DND-41 (cell line): Measurements from ENCODE around the gene FKBP8.

Experiments used
- ATAC-seq: fragments of 200-7000 bp; cut with Tn5 transposase; 3 replicates; pipeline ENCODE4 v1.9.1; 2021; ENCODE audit warnings: low read depth; ENCODE audit not compliant: insufficient read depth
- DNase-seq: peaks from one replicate; pipeline ENCODE4 v3.0.0-alpha.2; 2020
- H2AFZ ChIP-seq: 2 replicates; pipeline ENCODE4 v1.6.0; 2012; ENCODE audit warnings: low read depth, low read length
- H3K27ac ChIP-seq: 2 replicates; pipeline ENCODE4 v1.5.1; 2012; ENCODE audit warnings: low read length, inconsistent platforms
- H3K27me3 ChIP-seq: fragments of 200-600 bp; sonication (generic); 2 replicates; pipeline ENCODE4 v1.6.0; 2012; ENCODE audit warnings: low read length, mild to moderate bottlenecking, inconsistent platforms; ENCODE audit not compliant: insufficient read depth, poor library complexity
- H3K36me3 ChIP-seq: 2 replicates; pipeline ENCODE4 v1.5.1; 2012; ENCODE audit warnings: low read length, inconsistent platforms; ENCODE audit not compliant: insufficient read depth
- H3K4me1 ChIP-seq: 2 replicates; pipeline ENCODE4 v1.5.1; 2012; ENCODE audit warnings: mild to moderate bottlenecking, low read length; ENCODE audit not compliant: insufficient read depth
- H3K4me2 ChIP-seq: 2 replicates; pipeline ENCODE4 v1.6.0; 2012; ENCODE audit warnings: mild to moderate bottlenecking, moderate library complexity, low read length, inconsistent platforms; ENCODE audit not compliant: insufficient read depth
- H3K4me3 ChIP-seq, 2 experiments: fragments of 200-600 bp in 1 of 2; shearing (Covaris generic) in 1 of 2; 2 replicates each; pipeline ENCODE4 v1.5.1; 2012 to 2016; ENCODE audit warnings: inconsistent platforms in 2 of 2, low read length in 2 of 2, mild to moderate bottlenecking in 2 of 2, low read depth in 1 of 2, moderate library complexity in 1 of 2
- H3K79me2 ChIP-seq: 2 replicates; pipeline ENCODE4 v1.6.0; 2012; ENCODE audit warnings: low read length, inconsistent platforms; ENCODE audit not compliant: insufficient read depth
- H3K9ac ChIP-seq: 2 replicates; pipeline ENCODE4 v1.6.0; 2012; ENCODE audit warnings: low read depth, mild to moderate bottlenecking, inconsistent platforms, low read length, moderate library complexity
- H3K9me3 ChIP-seq: 2 replicates; pipeline ENCODE4 v1.5.1; 2012; ENCODE audit warnings: low read length, moderate library complexity, mild to moderate bottlenecking, inconsistent platforms; ENCODE audit not compliant: insufficient read depth, severe bottlenecking
- H4K20me1 ChIP-seq: 2 replicates; pipeline ENCODE4 v1.6.0; 2012; ENCODE audit warnings: low read length; ENCODE audit not compliant: insufficient read depth
- EZH2 ChIP-seq: IDR thresholded peaks from 3 replicates; pipeline ENCODE4 v1.6.1; 2012; ENCODE audit warnings: borderline replicate concordance, low read depth, mild to moderate bottlenecking, moderate library complexity, low read length, inconsistent platforms; ENCODE audit not compliant: severe bottlenecking
- TF ChIP-seq, protein P1 (sequence below): IDR thresholded peaks from 2 replicates; pipeline ENCODE4 v1.5.1; 2012; ENCODE audit warnings: borderline replicate concordance, low read length, moderate library complexity, mild to moderate bottlenecking; ENCODE audit not compliant: poor library complexity, severe bottlenecking; ENCODE audit errors: extremely low read depth

FKBP8 gene

DNA sequence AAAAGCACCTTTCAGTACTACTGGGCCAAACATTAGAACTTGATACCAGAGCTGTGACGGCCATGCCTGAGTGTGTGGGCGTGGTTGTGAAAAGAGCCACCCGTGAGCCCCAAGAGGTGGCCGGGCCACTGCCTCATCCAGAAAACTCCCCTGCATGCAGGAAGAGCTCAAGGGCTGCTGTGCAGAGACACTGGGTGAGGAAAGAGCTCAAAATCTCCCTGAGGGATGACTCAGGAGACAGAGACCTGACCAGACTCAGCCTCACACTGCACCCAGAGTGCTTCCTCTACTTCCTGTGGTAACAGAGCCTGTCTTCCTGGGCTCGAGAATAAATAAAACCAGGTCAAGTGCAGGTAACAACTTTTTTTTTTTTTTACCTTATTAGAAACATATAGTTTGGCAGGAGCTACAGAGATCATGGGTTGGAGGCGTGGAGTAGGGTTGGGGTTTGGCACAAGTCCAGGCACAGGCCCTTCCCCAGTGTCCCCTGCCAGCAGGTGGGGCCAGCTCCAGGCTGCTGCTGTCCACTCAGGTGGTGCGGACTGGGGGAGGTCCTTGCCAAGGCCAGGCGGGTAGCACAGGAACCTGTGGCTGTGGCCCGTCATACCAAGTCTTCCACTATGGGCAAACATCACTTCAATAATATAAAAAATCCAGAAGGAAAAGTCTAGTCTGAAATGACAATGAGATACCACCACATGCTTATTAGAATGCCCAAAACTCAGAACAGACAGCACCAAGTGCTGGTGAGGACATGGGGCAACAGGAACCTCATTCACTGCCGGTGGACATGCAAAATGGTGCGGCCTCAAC is 47.0 kb downstream of the FKBP8 start:
- no peak for TF ChIP-seq EZH2
- no peak overlapping the region for H2AFZ ChIP-seq
- peak overlapping the region; percentile 43 for H3K27ac ChIP-seq
- no peak overlapping the region for H3K9ac ChIP-seq
- no peaks in the 10 kb centered on the region for H3K36me3 ChIP-seq
- H4K20me1 ChIP-seq, result peaks cover 90% of the 10 kb centered on the region
- no peaks in the 10 kb centered on the region for H3K27me3 ChIP-seq
- H3K4me2 ChIP-seq, result no peak overlapping the region
- ATAC-seq (peak; percentile 78), DNase-seq (peak; percentile 28)
- no peak overlapping the region for H3K4me3 ChIP-seq
- H3K9me3 ChIP-seq, result no peaks in the 10 kb centered on the region
- peaks cover 11% of the 10 kb centered on the region for H3K4me1 ChIP-seq
- H3K79me2 ChIP-seq, result peaks cover 95% of the 10 kb centered on the region

DNA sequence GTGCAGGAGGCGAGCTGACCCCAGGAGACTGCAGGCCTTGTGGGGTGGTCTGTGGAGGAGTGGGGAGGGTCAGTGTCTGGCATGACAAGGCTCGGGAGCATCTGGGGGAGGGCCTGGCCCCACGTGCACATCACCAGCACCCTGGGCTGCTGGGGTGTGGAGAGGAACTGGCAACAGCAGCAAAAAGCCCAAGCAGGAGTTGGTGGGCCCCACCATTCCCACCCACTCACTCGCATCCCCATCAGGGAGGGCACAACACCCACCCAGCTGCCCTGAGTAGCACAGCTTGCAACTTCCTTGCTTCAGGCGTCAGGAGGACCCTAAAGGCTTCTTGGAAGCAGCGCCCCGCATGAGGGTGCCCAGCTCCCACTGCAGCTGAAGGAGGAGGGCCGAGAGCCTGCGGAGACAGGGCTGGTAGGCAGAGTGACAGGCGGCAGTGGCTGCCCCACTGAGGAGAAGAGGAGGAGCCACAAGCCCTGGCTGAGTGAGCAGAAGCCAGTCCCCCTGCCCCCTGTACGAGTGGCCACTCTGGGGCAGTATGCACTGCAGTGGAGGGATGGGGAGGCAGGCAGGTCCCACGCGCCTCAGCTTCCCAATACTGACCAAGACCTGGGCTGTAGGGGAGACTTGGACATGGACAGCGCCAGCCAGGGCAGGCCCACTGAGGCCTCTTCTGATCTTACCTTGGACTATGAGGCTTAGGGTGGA is 48.0 kb downstream of the FKBP8 start:
- Histone ChIP-seq H3K9ac (no peak overlapping the region), H3K9me3 (no peaks in the 10 kb centered on the region), H3K36me3 (no peaks in the 10 kb centered on the region), H3K4me2 (no peak overlapping the region), H3K4me1 (peaks cover 11% of the 10 kb centered on the region), H4K20me1 (peaks cover 88% of the 10 kb centered on the region), H3K4me3 (no peak overlapping the region), H3K27ac (peak overlapping the region; percentile 43), H2AFZ (no peak overlapping the region), H3K79me2 (peaks cover 93% of the 10 kb centered on the region), H3K27me3 (no peaks in the 10 kb centered on the region)
- ATAC-seq (no peak), DNase-seq (no peak)
- TF ChIP-seq, protein P1, sequence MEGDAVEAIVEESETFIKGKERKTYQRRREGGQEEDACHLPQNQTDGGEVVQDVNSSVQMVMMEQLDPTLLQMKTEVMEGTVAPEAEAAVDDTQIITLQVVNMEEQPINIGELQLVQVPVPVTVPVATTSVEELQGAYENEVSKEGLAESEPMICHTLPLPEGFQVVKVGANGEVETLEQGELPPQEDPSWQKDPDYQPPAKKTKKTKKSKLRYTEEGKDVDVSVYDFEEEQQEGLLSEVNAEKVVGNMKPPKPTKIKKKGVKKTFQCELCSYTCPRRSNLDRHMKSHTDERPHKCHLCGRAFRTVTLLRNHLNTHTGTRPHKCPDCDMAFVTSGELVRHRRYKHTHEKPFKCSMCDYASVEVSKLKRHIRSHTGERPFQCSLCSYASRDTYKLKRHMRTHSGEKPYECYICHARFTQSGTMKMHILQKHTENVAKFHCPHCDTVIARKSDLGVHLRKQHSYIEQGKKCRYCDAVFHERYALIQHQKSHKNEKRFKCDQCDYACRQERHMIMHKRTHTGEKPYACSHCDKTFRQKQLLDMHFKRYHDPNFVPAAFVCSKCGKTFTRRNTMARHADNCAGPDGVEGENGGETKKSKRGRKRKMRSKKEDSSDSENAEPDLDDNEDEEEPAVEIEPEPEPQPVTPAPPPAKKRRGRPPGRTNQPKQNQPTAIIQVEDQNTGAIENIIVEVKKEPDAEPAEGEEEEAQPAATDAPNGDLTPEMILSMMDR, result no peak
- no peak for TF ChIP-seq EZH2

DNA sequence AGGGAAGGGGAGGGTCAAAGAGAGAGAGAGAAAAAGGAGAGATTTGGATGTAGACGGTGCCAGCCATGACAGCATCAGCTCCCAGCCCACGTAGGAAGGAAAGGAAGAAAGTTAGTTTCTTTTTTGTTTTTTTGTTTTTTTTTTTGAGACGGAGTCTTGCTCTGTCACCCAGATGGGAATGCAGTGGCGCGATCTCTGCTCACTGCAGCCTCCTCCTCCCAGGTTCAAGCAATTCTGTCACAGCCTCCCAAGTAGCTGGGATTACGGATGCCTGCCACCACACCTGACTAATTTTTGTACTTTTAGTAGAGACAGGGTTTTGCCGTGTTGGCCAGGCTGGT is 49.1 kb downstream of the FKBP8 start:
- Histone ChIP-seq H3K4me1 (peaks cover 11% of the 10 kb centered on the region), H3K36me3 (no peaks in the 10 kb centered on the region), H3K9ac (no peak overlapping the region), H4K20me1 (peaks cover 88% of the 10 kb centered on the region), H3K4me2 (no peak overlapping the region), H3K4me3 (no peak overlapping the region), H3K27ac (no peak overlapping the region), H3K27me3 (no peaks in the 10 kb centered on the region), H3K79me2 (peaks cover 91% of the 10 kb centered on the region), H2AFZ (no peak overlapping the region), H3K9me3 (no peaks in the 10 kb centered on the region)
- DNase-seq (no peak), ATAC-seq (no peak)
- no peak for TF ChIP-seq EZH2
- TF ChIP-seq, protein P1, result no peak
